Smooth muscle cell of the brain vasculature (primary cell): ENCODE results near the gene STMN1.

Experiments
- DNase-seq: peaks from one replicate; pipeline ENCODE4 v3.0.0-alpha.2; 2012; ENCODE audit warnings: low read depth, low spot score

The STMN1 gene

DNA sequence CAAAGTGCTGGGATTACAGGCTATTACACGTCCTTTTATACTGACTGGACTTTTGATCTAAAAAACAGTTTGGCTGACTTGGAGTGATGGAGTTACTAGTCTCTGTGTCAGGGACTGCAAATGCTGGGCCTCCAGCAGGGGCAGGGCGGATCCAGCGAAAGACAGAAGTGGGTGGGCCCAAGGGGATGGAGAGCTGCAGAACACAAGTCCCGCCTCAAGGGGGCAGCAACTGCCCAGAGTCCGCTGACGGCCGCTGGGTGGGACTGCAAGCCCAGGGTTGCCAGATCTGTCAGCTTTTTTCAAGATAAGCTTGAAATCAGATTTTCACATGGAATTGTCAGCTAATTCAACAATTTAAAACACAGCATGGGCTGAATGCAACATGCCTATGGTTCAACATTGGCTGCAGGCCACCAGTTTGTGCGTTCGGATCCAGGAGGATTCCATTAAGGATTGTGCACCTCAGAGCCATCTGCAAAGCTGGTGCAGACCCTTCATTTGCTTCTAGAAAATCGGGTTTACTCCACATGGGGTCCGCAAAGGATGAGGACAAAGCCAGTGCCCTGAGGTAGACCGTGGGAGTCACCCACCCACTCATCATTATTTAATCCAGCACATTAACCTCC lies 10.7 kb downstream of the STMN1 start:
- peak; percentile 89 for DNase-seq

DNA sequence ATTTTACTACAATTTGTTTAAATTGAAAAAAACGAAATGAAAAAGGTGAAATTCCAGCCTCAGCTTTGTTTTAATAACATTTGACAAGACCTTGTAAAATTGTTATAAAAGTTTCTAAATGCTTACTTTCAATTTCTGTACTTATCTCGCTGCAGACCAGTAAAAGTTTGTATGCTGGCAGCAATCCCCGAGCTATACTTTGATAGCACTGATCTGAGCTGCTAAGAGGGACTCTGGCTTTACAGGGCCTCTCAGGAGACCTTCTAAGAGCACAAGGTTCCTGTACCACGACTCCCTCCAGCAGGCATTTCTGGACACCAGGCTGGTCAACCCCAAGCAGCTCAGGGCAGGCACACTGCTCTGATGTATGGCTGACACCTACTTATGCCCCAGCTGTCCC lies 13.1 kb downstream of the STMN1 start:
- DNase-seq: no peak

DNA sequence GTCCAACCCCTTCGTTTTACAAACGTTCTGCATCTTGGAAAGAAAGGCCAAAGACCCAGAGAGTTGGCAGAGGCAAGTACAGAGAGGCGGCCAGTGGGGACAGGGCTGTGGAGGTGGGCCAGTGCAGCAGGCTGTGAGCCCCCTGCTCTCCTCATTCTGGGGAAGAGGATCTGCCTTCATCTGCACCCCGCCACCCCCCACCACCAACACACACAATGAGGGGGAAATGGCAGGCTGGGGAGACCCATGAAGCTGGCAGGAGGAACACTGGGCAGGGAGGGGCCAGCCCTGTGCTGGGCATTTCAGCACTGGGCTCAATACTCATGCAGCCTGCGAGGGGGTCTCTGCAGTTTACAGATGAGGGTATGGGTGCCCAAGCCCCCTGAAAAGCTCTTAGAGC lies 14.6 kb downstream of the STMN1 start:
- DNase-seq: no peak

DNA sequence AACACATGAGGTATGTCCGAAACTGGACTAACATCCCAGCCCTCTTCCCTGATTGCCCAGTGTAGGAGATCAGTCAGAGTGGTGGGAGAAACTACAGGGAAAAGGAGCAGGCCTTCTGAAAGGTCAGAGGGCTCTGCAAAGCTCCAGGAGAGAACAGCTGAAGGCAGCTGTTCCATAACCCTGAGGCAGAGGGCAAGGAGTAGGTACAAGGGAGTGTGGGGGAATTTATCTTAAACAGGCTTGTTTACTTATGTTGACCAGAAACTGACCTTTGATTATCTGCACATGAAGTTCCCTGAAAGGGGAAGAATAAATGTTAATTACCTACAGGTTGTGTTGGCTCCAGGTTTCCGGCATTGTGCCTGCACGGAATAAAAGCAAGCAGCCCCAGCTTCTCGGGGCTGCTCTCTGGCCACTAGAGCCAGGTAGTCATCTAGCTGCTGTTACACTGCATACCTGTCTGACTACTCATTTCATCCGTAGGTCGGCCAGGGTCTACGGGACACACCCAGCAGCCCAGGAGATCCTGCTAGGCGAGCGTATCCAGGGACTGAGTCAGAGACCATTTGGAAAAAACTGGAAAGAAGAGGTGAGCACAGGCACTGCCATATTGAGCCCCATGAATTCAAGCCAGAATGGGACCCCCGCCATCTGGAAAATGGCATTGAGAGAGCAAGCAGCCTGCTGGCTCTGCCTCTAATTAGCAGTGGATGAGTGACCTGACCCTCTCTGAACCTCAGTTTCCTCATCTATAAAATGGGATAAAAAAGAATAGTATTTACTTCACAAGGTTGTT lies 15.8 kb downstream of the STMN1 start:
- no peak for DNase-seq

DNA sequence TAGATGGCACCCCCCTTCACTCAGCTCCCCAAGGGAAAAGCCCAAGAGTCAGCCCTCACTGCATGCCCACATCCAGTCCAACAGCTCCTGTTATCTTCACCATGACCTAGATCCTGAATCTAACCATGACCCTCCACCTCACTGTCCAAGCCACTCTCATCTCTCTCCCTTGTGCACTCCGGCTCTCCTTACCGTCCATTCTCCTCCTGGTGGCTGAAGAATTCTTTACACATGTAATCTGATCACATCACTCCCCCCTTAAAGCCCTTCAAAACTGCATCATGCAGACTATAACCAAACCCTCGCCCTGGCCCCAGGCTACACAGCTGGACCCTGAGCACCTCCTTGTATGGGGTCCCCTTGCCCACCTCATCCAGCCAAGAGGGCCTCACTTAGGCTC lies 16.7 kb downstream of the STMN1 start:
- no peak for DNase-seq

DNA sequence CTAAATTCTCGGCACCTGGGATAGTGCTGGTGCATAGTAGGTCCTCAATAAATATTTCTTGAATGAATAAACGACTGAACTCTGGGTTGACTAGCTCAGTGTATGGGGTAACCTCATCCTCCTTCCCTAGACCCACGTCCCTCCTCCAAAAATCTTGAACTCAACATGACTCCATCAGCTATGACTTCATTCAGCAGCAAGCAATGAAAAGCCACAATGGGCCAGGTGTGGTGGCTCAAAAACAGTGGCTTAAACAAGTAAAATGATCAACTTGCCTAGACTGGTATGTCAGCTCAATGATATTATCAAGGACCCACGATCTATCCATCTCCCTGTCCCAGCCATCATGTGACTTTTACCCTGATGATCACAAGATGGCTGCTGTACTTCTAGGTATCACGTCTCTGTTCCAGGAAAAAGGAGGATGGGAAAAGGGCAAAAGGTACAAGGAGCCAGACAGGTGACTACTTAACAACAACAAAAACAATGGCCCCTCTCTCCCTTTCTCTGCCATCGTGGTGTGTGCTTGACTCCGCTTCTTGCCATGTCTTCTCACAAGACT lies 17.7 kb downstream of the STMN1 start:
- no peak for DNase-seq

DNA sequence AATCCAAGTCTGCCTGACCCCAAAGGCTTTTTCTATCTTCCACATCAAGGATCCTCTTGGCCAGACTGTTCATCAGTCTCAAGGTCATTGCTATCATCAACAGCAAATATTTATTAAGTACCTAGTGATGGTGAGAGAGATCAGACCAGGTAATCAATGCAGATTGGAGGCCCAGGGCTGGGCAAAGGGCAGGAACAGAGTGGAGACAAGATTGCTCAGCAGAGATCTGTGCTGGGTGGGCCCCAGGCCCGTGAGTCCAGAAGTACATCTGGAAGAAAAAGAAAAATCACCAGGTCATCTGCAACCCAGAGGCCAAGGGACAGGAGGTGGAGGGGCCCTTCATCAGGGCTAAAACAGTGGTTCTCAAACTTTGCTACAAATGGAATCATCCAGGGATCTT lies 20.6 kb downstream of the STMN1 start:
- DNase-seq: no peak

DNA sequence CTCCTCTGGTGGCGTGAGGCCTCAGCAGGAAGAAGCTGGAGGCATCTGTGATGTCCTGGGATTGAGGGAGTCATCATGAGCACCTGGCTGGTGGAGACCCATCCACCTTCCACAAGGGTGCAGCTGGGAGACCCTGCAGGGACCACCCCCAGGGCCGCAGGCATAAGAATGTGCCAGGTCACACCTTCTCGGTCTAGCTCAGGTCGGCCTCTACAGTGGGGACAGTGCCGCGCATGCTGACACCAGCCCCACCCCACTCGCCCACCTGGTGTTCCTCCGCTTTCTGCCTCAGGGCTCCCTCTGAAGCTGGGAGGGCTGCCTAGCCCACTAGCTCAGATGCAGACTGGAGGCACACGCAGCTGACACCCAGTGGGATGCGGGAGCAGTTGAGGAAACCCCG lies 25.0 kb downstream of the STMN1 start:
- no peak for DNase-seq

DNA sequence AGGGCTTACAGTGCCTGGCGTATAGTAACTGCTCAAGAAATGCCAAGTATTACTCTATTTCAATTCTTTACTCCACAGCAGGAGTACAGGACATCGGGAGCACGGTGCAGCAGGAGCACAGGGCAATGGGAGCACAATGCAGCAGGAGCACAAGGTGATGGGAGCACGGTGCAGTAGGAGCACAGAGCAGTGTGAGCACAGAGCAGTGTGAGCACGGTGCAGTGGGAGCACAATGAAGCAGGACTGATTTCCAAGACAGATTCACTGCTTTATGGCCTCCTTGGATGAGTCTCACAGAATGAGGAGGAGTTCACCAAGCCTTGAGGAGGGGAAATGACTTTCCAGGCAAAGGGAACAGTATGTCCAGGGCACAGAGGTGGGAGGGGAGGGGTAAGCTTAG lies 25.7 kb downstream of the STMN1 start:
- no peak for DNase-seq

DNA sequence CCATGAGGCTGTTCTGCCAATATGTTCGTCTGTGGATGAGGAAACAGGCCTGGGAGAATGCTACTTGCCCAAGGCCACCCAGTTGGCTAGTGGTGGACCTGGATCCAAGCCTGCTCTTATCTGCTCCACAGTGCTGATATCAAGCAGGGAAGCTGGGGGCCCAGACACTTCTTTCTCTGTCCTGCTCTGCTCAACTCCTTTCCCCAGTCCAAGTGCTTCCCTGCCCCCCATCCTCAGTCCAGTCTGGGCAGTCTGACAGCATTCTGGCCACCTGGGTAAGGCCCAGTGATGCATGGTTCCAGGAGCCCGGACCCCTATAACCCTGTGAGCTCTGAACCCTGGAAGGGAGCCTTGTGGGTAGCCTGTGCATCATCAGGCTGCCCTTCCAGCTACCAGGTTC lies 26.5 kb downstream of the STMN1 start:
- no peak for DNase-seq

DNA sequence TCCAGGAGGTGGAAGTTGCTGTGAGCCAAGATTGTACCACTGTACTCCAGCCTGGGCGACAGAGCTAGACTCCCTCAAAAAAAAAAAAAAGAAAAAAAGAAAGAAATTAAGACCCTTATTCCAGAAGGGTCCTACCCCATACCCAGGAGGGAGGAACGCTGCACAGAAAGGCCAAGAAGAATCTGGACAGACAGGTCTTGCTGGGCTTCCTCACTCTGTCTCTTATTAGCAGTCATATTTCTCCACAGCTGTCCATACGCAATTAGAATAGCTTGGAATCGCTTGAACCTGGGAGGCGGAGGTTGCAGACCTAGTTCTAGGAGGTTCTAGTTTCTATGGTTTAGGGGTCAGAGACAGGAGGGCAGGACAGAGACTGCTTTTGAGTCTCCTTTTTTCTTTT lies 27.5 kb downstream of the STMN1 start:
- no peak for DNase-seq

DNA sequence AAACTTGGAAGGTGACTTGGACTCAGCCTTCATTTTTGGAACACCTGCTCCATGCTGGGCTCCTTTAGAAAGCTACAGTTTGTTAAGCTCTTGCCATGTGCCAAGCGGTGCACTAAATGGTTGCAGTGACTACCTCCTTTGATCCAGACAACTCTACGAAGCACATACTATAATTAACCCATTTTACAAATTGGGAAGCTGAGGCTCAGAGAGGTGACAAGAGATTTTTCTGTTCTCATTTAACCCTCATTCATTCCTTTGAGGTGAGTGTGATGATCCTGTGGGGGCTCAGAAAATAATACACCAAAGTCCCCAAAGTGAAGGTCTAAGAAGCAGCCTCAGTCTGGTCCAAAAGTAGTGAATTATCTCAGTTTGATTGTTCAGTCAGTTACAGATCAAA lies 29.1 kb downstream of the STMN1 start:
- DNase-seq: no peak

DNA sequence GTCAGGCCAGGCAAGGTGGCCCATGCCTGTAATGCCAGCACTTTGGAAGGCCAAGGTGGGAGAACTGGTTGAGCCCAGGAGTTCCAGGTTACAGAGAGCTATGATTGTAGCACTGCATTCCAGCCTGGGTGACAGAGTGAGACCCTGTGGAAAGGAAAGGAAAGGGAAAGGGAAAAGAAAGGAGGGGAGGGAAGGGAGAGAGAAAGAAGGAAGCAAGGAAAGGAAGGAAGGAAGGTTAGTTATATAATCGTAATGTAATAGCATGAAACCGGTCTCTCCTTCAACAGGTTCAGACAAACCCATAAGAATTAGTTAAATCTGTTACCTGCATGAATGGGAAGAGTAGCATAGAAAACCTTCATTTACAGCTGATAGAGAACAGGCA lies 29.5 kb downstream of the STMN1 start:
- no peak for DNase-seq

DNA sequence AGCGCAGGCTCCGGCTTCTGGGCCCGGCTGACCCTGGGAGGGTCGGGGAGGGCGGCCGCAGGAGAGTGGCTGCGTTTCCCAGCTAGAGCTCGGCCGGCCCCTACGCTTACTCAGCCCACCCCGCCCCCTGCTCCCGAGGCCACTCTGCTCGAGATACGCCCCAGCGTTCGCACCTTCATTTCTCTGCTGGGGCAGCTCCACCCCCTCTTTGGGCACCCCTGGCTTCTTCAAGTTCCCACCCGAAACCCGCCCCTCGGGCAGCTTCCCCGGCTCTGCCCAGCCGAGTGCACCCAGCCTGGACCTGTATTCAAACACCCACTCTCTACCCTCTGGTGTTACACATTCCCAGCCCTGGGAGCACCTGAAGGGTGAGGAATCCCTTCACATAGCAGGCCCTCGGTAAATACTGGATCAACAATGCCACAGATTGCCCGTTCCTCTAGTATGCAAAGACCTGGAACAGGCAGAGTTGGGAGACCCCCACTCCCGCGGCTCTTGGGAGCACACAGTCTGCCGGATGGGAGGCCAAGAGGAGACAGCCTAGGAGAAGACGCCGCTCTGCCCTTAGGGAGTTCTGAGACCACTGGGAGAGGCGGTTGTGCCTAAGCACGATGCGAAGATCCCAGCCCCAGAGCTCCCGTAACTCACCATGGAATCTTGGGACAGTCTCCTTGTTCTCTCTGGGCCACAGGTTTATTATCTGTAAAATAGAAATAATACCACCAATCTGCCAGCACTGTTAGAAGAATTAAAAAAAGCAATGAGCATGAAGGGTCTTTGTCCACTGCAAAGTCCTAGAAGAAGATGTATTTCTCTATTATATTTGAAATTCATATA lies 30.1 kb downstream of the STMN1 start:
- DNase-seq: no peak

DNA sequence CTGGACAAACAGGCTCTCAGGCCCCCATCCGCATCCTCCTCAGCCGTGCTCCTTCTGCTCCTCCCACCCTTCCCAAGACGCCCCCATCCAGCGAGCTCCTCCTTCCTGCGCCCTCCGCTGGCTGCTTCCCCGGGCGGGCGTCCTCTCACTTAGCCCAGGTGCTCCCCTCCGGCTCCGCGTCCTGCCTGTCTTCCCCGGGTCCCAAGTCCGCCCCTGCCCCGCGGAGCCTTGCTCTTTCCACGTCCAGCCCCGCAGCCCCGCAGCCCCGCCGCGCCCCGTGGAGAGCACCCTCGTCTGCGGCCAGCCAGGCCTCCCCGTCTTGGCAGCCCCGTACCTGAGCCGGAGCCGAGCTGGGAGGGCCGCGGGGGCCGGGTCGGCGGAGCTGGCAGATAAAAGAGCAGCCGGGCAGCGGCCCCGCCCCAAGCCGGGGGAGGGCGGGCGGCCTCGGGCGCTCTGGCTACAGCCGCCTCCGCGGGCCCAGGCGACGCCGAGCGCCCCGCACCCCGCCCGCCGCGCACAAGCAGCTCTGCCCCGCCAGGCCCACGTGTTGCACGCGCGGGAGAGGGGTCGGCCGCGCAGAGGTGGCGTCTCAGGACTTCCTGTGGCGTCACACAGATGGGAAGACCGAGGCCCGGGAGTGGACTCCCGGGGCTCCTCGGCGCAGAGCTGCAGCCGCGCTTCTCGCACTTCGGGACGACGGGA lies 30.9 kb downstream of the STMN1 start, which contains the start of gene PAQR7:
TSS of gene PAQR7 (minus strand) at position 555 of the 702 bp plus-strand sequence. CDS start 11,869 bp downstream, outside the sequence.
- DNase-seq: no peak

DNA sequence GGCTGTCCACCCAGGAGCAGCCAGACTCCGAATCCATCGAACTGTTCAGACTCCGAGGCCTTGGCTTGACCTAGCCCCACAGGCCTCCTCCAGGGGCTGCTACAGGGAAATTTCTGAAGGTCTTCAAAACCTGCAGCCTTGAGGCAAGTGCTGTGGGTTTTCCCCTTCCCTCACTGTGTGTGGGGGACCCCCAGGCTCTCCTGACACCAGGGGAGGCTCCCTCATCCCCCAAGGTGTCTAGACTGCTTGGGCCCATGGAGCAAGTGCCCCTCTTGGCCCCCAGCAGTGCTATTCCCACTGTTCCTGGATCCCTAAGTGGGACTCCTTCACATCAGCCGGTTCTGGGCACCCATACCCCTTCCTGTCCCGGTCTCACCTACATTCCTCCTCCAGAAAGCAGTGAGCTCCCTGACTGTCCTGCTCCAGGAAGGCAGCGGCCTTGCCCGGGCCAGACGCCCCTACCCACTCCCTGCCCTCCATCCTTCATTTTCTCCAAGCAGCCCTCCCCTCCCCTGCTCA lies 31.5 kb downstream of the STMN1 start:
- no peak for DNase-seq

DNA sequence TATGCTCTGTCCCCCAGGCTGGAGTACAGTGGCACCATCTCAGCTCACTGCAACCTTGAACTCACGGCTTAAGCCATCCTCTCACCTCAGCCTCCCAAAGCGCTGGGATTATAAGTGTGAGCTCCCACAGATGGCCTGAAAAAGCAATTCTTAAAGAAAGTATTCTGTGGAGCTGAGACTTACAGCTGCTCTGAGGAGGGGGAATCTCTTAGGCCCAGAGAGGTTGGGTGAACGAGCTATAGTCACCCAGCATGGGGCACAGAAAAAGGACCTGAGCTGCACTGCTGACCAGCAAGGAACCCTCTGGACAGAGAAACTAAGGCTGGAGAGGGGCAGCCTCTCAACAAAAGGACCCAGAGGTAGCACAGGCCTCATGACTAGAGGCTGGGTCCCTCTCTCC lies 32.0 kb downstream of the STMN1 start:
- no peak for DNase-seq

DNA sequence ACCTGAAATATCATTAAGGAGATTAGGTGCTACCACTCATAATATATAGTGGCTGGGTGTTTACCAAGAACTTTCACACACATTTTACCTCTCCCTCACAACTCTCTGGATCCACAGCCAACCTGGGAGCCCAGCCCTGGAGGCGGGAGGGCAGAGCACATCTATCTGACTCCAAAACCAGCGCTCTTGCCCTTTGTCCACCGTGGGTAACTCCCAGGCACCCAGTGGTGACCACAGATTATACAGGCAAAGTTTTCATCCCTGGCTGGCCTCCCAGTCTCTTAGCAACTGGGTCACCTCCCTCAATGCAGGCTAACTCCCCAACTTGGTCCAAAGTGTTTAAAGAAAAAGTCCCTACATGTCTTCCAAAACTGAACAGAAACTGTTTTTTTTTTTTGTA lies 33.1 kb downstream of the STMN1 start:
- DNase-seq: no peak

DNA sequence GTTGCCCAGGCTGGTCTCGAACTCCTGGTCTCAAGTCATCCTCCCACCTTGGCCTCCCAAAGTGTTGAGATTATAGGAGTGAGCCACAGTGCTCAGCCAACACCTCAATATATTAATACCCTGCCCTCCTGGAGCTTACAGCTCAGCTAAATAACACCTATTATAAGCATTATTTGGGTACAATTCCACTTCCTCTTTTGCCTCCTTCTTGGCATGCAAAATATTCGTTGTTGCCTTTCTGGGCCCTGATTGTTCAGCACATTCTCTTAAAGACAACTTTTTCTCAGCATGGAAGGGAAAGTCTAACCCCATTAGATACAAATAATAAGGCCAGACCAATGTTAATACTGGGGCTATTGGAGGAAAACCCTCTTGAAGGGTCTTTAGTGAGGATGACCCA lies 33.5 kb downstream of the STMN1 start:
- DNase-seq: no peak

DNA sequence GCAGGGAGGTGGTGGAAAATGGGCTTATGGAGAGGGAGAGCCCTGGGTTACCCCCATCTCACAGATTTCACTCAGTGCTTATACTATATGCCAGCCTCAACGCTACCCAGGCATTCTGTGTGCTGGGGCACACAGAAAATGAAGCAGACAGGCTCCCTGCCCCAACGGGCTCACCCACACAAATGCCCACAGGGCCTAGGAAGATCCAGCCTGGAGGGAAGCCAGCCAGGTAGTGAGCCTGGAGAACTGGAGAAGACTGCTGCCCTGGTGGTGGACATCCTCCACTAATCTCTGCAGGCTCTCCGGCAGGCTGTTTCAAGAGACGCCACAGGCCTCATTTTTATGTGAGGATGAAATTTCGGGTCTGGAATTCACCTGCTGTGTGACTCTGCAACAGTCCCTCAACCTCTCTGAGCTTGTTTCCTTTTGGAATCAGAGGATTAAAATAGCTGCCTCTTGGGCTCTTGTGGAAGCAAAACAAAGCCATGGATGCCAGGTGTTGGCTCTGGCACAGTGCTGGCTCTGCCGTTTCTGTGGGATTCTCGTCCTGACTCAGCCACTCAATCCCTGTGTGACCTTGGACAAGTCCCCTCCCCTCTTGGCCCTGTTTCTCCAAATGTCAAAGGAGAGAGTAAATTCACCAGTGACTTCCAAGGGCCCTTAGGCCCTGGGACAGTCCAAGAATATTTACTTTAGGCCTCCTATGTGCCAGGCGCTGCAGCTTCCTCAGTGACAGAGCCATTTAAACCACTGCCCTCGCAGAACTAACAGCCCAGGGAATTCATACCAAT lies 34.3 kb downstream of the STMN1 start:
- no peak for DNase-seq
